ENCODE data around the gene FRS3.

- no peak for TF ChIP-seq CTCF (IDR thresholded peaks at IDR 0.05)
- no peak for TF ChIP-seq POLR2A (IDR thresholded peaks at IDR 0.05)
- no peak for TF ChIP-seq EP300 (IDR thresholded peaks at IDR 0.05)
- TF ChIP-seq POLR2AphosphoS5 (IDR thresholded peaks at IDR 0.05): no peak
Measured at GRCh38 chr6:41796474-41796873, 16.8 kb upstream of the FRS3 start.
